Adipose tissue (tissue), 3 donors: Measurements from ENCODE around the gene TEX14. TPM values are rescaled to one million over a fixed set of nuclear protein-coding genes. Genes with fewer than 3 reads are reported as not detected.
"Not testable (repeated sequence)": the region's sequence is repeated elsewhere in the genome, so short reads cannot be mapped to it uniquely, and the experiment has no call there.

ENCODE experiments used
- H3K27ac ChIP-seq: one replicate; pipeline ENCODE4 v1.5.1; 2013; ENCODE audit warnings: low read depth, low read length
- WGBS, 3 donors: extraction: QIAGEN DNeasy Blood & Tissue Kit; methylation state at CpG; one replicate each; pipeline ENCODE4 v1.1.7; 2013; 5-methylcytosine and 5-hydroxymethylcytosine counted together
- polyA plus RNA-seq, 3 donors: library from polyadenylated mRNA; stranded (reverse); fragments of 200-250 nt; gene quantifications; one replicate each; pipeline ENCODE4 v1.2.3, GENCODE V29; 2013
- donor health status: healthy with polysubstance abuse.
- donor health status: Bipolar disorder and iron deficiency.
- donor health status: healthy.

The TEX14 gene
- polyA plus RNA-seq, 3 donors = 0.05 to 0.28 TPM; not detected in 1

DNA sequence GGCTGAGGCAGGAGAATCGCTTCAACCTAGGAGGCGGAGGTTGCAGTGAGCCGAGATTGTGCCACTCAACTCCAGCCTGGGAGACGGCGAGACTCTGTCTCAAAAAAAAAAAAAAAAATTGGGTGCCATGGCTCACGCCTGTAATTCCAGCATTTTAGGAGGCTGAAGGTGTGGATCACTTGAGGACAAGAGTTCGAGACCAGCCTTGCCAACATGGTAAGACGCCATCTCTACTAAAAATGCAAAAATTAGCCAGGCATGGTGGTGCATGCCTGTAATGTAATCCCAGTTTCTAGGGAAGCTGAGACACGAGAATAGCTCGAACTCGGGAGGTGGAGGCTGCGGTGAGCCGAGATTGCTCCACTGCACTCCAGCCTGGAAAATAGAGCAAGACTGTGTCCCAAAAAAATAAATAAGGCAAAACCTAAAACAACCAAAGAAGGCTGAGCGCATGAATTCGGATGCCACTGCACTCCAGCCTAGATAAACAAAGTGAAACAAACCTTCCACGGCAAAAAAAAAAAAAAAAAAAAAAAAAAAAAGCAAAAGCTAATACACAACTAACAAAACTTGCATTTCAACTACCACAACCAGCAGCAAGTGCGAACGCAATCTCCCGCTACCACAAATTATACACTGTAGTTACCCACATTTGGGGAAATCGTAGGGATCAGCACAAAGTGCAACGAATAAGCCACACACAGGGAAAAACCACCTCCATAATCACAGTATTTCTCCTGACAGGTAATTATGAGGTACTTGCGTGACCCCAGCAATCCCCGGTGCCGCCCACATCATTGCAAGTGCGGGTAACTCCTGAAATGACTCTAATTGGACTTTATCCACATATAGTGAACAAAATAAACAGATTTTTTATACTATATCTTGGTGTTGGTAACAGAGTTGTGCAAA, 25.6 kb downstream of the TEX14 start:
- no peak overlapping the region for H3K27ac ChIP-seq
- WGBS, 3 donors = 84 to 88% (median 87%) methylated on average over 25 of the region's 25 CpGs

DNA sequence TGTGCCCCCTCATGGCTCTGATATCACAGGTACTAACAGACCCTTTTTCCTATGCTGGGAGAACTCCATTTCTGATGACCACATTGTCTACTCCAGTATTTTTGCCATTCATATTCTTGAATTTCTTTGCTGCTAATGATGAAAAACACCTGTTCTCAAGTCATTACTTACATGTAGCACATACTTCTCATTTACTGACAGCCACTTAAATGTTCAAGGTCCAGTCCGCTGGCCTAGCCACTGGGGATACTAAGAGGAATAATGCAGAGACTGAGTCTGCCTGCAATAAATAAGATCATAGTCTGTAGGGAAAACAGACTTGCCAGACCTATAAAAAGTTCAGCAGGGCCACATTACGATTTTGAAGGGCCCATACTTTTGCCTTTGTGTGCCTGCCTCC, 27.5 kb downstream of the TEX14 start:
- 79 to 84% (median 82%) methylated on average over 2 of the region's 2 CpGs for WGBS, 3 donors
- H3K27ac ChIP-seq = no peak overlapping the region

DNA sequence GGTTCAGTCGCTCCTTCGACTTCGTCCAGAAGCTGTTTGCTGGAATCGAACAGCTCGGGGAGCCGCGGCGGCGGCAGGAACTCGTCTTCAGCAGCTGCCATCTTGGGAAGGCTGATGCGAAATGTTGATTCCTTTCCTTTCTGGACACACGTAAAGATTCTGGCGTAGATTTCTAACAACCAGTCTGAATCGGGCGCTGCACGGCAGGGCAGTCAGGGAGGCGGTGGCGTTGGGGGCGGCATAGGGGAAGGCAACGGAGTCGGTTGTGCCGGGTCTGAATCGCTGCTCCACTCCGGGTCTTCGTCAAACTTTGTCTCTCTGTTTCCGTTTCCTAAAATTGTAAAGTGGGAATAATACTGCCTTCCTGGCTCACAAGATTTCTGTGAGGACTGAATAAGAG, 30.3 kb downstream of the TEX14 start:
- 87 to 95% (median 92%) methylated on average over 26 of the region's 26 CpGs for WGBS, 3 donors
- no peak overlapping the region for H3K27ac ChIP-seq

DNA sequence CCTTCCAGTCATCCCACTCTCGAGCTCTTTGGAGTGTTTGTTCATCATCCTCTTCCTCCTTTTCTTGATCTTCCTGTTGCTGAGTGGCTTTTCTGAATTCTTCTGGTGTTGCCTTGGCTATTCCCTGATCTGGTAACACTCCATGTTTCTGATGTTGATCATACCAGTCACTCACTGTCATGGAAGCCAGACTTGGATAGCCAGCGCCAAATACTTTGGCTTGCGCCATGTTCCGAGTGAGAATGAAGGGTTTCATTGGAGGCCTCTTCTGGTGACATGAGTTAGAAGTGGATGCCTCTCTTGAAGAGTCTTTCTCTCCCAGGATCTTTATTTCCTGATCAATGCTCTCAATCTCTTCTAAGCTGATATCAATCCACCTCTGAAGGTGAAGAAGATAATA, 31.2 kb downstream of the TEX14 start:
- WGBS, 3 donors = 84 to 91% (median 87%) methylated on average over 4 of the region's 4 CpGs
- H3K27ac ChIP-seq = no peak overlapping the region

DNA sequence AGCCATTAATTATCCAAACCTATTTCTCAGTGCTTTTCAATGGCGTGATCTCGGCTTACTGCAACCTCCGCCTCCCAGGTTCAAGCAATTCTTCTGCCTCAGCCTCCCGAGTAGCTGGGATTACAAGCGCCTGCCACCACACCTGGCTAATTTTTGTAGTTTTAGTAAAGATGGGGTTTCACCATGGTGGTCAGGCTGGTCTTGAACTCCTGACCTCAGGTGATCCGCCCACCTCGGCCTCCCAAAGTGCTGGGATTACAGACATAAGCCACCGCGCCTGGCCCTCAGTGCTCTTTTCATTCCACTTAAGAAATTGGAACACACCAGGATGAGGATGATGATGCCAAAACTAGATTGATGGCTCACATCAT, 32.1 kb downstream of the TEX14 start:
- not testable (repeated sequence) for H3K27ac ChIP-seq
- 22 to 36% (median 29%) methylated on average over 9 of the region's 9 CpGs for WGBS, 3 donors

DNA sequence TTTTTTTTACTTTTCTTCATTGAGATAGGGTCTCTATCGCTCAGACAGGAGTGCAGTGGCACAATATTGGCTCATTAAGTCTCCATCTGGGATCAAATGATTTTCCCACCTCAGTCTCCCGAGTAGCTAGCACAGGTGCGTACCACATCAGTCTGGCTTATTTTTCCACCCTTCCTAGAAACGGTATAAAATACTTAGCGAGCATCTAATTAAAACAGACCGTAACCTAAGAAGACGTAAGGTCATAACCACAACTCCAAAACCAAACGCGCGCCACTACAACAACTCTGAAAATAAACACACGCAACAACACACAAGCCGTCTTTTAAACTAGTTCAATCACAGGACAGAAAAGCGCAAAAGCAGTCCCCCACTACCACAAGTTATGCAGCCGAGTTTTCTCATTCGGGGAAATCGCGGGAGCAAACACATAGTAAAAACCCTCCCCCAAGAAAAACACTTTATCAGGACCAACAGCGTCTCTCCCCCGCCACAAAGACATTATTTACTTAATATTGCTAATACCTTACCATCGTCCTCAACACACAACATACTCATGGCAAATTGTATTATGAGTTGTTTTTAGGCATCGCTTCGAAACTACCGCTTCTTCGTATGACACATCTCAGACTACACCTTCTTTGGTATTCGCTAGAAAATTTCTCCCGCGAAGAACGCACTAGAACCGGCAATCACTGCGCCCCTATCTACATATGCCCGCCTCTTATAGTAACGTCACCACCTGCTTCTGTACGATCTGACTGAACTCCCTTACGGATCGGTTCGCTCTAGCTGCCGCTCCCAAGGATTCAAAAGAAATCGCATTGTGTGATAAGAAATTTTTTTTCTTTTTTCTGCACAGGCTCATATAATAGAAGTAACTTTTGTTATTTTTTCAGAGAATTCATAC, 32.8 kb downstream of the TEX14 start:
- 1 to 2% (median 1%) methylated on average over 38 of the region's 38 CpGs for WGBS, 3 donors

DNA sequence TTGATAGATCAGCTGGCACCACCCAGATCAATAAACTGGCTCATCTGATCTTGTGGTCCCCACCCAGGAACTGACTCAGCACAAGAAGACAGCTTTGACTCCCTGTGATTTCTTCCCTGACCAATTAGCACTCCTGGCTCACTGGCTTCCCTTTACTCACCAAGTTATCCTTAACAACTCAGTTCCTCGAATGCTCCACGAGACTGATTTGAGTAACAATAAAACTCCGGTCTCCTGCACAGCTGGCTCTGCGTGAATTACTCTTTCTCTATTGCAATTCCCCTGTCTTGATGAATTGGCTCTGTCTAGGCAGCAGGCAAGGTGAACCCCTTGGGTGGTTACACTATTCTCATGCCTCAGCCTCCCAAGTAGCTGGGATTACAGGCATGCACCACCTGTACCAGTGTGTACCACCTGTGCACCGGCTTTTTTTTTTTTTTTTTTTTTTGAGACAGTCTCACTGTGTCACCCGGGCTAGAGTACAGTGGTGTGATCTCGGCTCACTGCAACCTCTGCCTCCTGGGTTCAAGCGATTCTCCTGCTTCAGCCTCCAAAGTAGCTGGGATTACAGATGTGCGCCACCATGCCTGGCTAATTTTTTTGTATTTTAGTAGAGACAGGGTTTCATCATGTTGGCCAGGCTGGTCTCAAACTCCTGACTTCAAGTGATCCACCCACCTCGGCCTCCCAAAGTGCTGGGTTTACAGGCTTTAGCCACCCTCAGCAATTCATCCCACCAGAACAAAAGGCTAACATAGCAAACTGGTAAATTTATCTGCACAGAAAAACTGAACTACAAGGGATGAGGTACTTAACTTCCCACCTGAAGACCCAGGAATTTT, 33.7 kb downstream of the TEX14 start:
- not testable (repeated sequence) for H3K27ac ChIP-seq
- whole genome bisulfite sequencing, 3 donors = 66 to 73% (median 67%) methylated on average over 10 of the region's 10 CpGs

More for the DNA sequence above, 32.8 kb downstream of the TEX14 start:
- no peak overlapping the region for H3K27ac ChIP-seq

DNA sequence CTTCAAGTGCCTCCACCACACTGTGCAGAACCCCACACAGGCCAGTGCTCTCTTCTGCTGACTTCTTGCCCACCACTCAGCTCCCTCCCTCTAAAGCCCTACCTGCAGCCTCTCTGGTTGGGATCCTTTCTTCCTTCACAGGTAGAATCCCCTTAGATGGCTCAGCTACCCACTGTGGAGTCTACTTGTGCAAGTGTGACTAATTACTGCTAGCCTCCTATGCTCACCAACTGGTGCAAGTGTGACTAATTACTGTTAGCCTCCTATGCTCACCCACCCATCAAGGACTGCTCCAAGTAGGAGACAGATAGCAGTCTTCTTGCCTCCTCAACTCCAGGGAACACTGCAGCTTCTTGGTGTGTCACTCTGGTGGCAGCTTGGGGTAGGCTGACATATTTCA, 43.6 kb downstream of the TEX14 start:
- no peak overlapping the region for H3K27ac ChIP-seq

DNA sequence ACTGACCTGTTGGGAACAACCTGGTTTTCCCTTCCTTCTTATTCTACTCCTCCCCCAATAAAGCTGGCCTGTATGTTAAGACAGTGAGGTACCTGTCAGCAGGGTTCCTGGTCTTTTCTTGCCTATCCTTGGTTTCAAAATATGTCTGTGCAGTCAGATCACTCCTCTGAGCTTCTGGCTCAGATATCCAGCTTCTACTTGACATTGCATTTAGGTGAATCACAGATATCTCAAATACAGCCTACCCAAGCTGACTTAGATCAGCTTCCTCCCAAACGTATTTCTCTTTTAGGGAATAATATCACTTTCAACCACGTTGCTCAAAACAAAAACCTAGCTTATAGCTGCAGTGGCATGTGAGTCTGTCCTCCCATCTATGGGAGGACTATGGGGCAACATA, 48.7 kb downstream of the TEX14 start:
- 50 to 72% (median 52%) methylated on average over 2 of the region's 2 CpGs for WGBS, 3 donors
- H3K27ac ChIP-seq = no peak overlapping the region

DNA sequence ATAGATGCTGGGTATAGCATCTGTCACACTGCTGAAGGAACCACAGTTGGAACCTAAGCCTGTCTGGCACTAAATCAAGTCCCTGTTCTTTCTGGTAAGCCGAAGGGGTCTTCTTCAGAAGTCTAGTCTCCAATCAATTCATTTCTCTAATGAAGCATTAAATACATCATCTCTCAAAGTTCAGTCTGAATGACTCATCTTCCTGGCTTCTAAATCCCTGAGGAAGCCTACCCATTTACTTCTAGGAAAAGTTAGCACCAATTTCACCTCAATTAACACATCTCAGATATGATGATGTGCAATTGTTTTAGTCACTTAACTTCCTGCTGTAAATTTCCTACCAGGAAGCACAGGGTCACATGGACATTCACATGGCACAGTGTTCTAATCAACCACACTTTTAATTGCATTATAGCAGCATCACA, 49.9 kb downstream of the TEX14 start:
- no peak overlapping the region for H3K27ac ChIP-seq
- 59 to 88% (median 69%) methylated on average over 1 of the region's 1 CpG for WGBS, 3 donors

DNA sequence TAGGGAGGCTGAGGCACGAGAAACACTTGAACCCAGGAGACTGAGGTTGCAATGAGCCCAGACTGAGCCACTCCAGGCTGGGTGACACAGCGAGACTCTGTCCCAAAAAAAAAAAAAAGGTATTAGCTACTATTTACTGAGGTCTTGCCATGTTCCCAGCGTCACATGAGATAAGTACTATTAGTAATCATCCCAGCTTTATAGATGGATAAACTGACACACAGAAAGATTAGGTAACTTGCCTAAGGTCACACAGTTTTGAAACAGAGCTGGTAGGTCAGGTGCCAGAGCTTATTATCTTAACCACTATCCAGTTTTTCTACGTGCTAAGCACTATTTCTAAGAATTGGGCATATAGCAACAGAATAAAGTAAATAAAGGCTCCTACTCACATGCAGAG, 51.6 kb downstream of the TEX14 start:
- H3K27ac ChIP-seq = no peak overlapping the region
- 58 to 89% (median 82%) methylated on average over 4 of the region's 4 CpGs for WGBS, 3 donors

DNA sequence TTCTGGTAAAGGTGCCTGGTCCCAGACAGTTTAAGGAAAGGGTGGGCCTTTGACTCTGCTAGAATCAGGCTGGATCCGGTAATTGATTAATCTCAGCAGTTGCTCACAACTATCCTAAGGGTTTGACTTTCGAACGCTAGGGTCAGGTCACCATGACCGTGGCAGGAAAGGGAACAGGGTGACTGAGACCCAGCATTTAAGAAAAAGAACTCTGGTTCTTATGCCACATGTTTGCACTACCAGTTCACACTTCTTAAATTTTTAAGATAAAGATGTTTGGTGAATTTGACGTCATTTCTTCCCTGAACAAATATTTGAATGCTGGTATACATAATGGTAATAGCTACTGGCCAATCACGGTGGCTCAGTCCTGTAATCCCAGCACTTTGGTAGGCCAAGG, 52.2 kb downstream of the TEX14 start:
- H3K27ac ChIP-seq = no peak overlapping the region
- WGBS, 3 donors = 64 to 86% (median 85%) methylated on average over 6 of the region's 6 CpGs

DNA sequence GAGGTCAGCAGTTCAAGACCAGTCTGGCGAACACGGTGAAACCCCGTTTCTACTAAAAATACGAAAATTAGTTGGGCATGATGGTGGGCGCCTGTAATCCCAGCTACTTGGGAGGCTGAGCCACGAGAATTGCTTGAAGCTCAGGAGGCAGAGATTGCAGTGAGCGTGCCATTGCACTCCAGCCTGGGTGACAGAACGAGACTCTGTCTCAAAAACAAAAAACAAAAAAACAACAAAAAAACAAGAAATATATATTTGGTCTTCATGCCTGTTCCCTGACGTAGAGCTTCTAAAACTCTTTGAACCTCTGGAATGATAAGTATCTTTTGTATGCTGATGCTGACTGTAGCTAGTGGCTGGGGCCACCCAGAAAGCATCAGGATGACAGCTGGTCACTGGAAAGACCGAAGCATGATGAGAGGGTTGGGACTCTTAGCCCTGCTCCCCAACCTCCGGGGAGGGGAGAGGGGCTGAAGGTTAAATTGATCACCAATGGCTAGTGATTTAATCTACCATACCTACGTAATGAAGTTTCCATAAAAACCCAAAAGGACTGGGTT, 54.8 kb downstream of the TEX14 start:
- 76 to 82% (median 82%) methylated on average over 12 of the region's 12 CpGs for WGBS, 3 donors
- H3K27ac ChIP-seq = no peak overlapping the region

DNA sequence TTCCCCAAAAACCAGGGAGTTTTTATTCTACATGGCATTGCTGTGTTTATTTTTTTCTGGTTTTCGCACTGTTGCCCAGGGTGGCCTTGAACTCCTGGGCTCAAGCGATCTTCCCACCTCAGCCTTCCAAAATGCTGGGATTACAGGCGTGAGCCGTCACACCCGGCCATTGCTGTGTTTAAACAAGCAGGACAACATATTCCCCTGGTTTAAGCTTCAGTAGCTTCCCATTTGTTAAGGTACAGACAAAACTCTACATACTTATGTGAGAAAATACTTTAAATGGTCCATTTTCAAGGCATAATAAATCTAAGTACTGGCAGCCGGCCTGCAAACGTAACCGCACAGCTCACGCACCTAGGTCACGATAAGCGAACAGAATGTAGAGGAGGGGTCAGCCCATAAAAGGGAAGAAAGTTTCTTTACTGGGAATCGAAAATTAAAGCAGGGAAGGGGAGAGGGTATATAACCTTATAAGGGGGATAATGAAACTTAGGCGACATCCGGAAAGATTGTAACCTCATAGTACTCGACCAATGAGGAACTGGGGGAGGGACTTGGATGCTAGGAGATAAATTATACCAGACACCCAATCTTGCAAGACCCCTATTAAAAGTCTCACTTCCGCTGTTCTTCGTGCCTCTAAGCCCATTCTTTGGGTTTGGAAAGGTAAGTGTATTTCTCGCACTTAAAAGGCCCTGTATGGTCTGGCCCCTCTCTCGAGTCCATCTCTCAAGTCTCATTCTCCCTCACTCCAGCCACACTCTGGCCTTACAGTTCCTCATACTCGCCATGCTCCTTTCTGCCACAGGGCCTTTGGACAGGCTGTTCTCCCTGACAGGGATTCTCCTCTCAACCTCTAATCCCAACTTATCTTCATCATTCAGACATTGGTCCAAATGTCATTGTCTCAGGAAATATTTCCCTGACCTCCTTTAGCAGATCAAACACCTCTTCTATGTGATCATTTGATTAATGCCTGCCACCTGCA, 59.2 kb downstream of the TEX14 start:
- WGBS, 3 donors = 62 to 72% (median 67%) methylated on average over 20 of the region's 20 CpGs
- H3K27ac ChIP-seq = peak overlapping the region; percentile 40

DNA sequence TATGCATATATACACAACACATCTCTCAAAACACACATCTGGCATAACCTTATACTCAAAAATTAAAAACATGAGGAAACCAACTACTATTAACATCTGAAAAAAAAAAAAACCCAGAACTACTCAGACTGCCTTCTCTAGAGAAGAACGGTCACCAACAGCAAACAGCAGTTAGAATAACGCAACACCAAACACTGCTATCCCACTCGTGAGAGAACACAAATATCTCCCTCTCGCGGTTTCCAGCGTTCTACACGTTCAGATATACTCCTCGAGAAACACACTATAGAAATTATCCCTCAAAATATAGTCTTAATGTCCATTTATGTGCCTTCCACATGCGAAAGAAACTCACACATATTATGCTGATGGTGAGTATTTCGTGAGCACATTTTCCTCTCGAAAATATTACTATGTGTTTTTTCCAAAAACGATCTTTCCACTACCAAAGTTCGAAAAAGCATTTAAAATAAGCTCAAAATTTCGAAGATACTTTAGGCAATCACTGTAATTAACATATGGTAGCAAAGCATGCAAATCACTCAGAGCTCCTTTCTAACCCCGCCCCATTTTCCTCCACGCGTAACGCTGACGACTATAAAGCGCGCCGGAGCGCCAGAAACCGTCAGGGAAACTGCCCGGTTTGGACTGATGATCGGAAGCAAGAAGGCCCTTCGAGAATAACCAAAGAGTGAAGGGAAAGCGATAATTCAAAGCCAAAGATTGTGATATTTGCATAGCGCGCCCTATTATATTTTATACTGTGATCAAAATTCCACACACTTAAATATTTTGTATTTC, 60.1 kb downstream of the TEX14 start:
- H3K27ac ChIP-seq = no peak overlapping the region
- WGBS, 3 donors = 1% methylated on average over 30 of the region's 30 CpGs

DNA sequence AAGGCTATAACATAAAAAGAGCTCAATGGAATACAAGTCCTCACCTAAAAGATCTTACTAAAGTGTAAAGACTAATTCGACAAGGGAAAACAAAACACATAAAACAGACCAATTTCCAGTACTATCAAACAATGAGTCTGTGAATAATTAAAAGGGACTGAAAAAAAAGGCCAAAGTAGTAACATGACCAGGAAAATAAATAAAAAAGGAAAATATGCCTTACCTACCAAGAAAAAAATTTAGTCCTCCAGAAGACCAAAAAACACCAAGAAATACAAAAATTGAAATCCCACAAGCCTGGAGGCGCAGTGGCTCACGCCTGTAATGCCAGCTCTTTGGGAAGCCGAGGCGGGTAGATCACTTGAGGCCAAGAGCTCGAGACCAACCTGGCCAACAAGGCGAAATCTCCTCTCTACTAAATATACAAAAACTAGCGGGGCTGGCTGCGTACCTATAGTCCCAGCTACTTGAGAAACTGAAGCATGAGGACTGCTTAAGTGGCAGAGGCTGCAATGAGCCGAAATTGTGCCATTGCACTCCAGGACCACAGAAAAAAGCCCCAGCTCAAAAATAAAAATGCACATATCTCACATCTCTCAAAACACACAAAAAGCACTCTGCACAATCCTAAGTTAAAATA, 60.8 kb downstream of the TEX14 start:
- no peak overlapping the region for H3K27ac ChIP-seq
- 23 to 42% (median 34%) methylated on average over 10 of the region's 10 CpGs for WGBS, 3 donors
